HCEC 1CT (cell line): ENCODE results near the gene SLC35F1.
"Not testable (repeated sequence)": the region's sequence is repeated elsewhere in the genome, so short reads cannot be mapped to it uniquely, and the experiment has no call there.

ENCODE experiments used
- DNase-seq: peaks from one replicate; pipeline ENCODE4 v3.0.0-alpha.2; 2017

SLC35F1 gene

DNA sequence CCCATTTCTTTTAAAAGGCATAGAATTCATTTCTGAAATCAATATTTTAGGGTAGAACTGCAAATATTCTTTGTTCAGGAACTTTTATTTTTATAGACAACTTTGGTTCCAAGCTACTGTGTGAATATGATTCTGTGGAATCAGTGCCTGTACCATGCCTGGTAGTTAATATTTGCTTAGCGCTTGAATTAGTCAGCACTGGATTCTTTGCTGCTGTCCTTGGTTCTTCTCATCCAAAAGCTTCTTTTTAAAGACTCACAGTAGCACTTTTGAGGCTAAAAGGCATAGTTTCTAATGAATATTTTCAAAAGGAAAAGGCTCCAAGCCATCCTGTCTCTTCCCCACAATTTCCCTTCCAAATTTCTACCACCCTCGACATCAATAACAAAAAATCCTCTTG is 109.5 kb downstream of the SLC35F1 start:
- no peak for DNase-seq

DNA sequence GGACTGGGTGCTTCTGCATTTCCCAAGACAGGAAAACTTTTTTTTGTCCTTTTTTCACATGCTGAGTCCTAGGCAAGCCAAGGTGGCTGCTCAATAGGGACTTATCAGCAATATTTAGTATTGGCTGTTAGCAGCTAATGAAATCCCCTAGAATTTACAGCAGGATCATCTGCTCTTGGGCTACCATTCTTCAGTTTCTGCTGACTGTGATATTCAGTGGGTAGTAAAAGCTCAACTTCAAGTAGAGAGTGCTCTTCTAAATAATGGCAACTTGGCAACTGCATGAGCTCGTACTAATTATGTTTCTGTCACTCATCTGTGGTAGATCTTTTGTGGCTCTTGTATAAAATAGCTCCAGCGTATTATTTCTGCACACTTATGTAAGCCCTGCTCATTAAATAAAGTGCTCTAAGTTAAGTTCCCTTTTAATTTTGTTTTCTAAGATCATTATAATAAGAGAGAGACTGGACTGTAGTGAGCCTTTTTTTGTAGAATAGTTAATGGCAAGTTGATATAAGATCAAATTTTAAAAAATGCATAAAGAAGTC is 110.3 kb downstream of the SLC35F1 start:
- no peak for DNase-seq

- DNase-seq, result no peak
These were observed 116.7 kb downstream of the SLC35F1 start for GRCh38 chr6:118023771-118024170.

DNA sequence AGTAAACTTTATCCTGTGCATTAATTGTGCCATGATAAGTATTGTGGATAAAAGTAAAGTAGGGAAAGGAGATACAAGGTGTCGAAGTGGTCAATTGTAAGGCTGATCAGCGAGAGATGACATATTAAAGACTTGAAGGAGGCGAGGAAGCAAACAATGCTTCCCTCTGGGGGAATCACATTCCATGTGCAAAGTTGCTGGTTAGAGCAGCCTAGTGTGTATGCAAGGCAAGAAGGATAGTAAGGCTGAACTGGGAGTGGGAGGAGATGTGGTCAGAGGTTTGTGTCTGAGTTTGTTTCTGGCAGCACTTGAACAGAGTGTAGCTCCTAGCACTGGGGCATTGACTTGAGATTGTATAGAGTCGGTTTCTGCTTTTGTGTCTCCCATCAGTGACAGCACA is 122.9 kb downstream of the SLC35F1 start:
- DNase-seq, result no peak

DNA sequence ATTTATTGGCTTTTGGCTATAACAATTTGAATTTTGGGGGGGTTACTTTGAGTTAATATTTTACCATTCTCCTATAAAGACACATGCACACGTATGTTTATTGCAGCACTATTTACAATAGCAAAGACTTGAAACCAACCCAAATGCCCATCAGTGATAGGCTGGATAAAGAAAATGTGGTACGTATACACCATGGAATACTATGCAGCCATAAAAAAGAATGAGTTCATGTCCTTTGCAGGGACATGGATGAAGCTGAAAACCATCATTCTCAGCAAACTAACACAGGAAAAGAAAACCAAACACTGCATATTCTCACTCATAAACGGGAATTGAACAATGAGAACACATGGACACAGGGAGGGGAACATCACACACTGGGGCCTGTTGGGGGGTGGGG is 130.4 kb downstream of the SLC35F1 start:
- not testable (repeated sequence) for DNase-seq

- no peak for DNase-seq
These were observed 135.8 kb downstream of the SLC35F1 start for GRCh38 chr6:118042855-118043254.

DNA sequence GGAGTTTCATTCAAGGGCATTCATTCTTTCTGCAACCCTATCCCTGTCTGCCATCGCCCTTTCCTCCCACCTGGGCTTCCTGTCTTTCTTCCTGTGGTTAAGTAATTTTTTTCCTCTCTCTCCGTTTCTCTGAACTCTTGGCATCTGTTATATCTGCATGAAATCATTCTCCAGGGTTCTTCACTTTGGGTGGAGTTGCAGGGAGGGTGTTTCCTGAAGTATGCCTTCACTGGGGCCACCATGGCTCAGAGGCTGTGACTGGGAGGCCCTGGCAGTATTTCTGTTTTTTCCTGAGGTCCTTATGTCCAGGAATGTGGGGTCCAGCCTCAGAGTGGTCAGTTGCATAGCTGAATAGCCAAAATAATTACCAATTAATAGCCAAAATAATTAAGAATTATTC is 137.2 kb downstream of the SLC35F1 start:
- no peak for DNase-seq

GRCh38 chr6:118054082-118054481 is 147.0 kb downstream of the SLC35F1 start:
- DNase-seq, result no peak

DNA sequence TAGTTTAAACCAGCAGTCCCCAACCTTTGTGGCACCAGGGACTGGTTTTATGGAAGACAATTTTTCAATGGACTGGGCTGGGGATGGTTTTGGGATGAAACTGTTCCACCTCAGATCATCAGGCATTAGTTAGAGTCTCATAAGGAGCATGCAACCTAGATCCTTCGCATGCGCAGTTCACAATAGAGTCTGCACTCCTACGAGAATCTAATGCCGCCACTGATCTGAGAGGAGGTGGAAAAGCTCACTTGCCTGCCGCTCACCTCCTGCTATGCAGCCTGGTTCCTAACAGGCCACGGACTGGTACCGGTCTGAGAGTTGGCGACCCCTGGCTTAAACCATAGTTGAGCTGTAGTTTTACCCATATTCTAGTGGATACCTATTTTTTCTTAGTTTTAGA is 154.6 kb downstream of the SLC35F1 start:
- DNase-seq, result no peak

GRCh38 chr6:118080547-118080946 is 173.5 kb downstream of the SLC35F1 start:
- no peak for DNase-seq

GRCh38 chr6:118083711-118084110 is 176.6 kb downstream of the SLC35F1 start:
- DNase-seq, result no peak

- DNase-seq, result no peak
These were observed 178.6 kb downstream of the SLC35F1 start for GRCh38 chr6:118085665-118086064.

DNA sequence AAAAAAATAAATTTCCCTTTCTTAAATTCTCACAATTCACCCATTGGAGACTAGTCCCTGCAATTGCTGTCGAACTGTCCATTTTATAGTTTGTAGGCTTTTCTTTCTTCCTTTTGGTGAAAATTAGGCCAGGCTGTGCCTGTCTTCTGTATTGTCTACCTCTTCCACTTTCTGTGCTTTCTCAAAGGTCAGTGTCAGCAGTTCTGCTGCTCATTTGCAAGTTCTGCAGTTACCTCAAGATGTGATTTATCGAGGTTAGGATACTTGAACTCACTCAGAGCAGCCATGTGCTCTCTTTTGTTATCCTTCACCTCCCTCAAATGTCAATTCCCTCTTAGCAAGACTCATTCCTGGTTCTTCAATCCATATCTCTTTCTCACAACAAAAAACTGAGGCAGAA is 179.1 kb downstream of the SLC35F1 start:
- DNase-seq, result no peak

- no peak for DNase-seq
These were observed 185.0 kb downstream of the SLC35F1 start for GRCh38 chr6:118092086-118092485.

DNA sequence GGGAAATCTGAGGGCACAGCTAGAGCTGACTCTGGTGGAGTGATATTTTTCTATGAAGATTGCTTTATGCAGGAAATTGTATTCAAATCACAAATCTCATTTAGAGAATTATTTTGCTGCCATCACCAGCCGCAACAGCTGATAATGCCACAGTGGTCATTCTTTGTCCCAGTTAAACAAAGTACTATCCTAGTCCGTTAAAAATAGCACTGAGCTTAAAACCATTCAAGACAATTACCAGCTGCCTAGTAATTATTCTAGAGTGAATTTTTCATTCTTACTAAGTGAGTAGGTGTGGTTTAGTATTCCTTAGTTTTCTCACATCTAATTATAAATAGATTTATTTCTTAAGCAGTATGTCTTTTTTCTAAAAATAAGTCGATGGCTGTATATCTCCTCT is 190.5 kb downstream of the SLC35F1 start:
- DNase-seq, result no peak

DNA sequence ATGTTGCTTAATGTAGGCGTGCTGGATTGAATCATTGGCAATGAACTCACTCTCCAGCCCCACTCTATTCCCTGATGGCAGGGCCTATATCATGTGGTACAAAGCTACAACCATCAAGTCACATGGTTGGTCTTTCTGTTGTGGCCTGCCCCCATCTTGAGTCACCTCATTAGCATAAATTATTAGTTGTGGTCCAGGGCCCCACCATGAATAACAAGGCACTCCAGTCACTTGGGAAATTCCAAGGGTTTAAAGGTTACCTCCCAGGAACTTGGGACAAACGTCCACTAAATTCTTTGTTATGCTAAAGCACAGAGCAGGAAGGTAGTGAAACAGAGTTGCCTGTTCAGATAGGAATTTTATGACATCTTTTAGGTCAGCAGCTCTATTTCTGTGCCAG is 193.7 kb downstream of the SLC35F1 start:
- no peak for DNase-seq

DNA sequence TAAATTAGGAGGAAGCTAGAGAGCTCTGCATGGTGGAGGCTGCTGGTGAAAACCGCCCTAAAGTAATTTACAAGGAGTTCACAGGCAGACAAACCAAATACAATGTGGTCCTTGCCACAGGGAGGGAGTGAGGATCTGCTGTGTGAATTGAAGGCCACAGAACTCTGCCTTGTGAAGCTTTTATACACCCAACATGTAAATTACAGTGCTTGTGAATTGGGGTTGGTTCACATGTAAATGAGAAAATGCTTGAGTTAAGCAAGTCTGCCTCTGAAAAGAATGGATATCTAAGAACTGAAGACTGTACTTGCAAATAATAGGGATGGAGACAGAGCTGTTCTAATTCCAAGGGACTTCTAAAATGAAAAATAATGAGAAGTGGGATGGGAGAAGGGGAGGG is 194.2 kb downstream of the SLC35F1 start:
- no peak for DNase-seq

- DNase-seq, result no peak
These were observed 194.8 kb downstream of the SLC35F1 start for GRCh38 chr6:118101831-118102345.

DNA sequence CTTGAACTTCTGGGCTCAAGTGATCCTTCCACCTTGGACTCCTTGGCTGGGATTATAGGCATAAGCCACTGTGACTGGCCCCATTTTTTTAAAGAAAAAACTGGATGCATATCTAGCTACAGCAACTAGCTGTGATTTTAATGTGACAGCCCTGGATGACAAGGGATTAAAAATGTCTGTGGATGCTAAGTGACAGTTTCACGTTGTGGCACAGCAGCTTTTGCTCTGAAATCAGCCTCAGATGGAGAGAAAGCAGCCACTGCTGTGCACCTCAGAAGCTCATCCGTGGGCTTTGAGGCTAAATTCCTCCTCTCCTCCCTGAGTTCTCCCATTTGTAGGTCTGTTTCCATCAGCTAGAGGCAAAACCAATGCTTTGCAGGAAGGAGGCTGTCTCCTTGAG is 195.3 kb downstream of the SLC35F1 start:
- no peak for DNase-seq

DNA sequence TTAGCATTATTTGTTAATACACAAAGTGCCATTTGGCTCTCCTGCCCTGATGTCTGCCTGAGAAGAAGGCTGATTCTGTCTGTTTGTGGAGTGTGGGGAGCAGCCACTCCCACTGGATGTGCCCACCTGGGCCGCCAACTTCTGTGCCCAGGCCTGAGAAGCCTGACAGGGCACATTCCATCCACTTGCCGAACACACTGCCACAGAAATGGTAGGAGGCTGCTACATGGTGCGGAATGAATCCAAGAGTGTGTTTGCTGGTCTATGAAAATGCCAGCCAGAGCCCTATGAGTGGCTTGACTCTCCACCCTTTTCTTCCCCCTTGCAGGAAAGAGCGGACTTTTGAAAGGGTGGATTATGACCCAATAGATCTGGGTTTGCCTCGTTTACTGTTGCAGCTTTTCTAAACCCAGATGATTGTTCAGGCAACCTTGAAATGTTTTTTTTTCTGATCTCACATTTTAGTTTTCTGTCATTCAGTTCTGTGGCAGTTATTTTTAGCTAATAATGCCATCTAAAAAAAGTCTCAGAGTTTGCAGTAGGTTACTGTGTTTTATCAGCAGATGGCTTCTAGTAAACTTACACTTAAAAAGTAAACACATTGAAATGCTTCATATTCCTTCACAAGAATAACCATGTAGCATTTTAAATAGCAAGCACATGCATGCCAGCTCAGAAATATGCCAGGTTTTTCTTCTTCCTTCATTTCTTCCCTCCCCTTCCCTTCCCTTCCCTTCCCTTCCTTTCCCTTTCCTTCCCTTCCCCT is 196.5 kb downstream of the SLC35F1 start:
- no peak for DNase-seq

GRCh38 chr6:118122161-118122725 is 215.2 kb downstream of the SLC35F1 start:
- no peak for DNase-seq

DNA sequence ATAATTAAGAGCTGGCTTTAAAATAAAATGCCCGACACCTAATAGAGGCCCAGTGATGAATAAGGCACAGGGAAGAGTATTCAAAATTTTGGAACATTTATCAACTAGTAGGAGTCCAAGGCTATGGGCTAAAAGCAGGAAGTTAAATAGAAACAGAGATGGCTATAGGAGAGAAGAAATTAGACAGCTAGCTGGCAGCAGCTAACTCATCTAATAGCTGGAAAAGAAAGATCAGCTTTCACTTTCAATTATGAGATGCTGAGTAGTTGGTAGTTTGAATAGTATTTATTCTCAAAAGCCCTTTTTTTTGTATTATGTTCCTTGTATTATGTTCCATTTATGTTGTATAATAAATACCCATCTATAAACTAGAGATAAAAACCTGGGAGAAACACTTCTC is 215.7 kb downstream of the SLC35F1 start:
- no peak for DNase-seq

GRCh38 chr6:118123503-118124037 is 216.5 kb downstream of the SLC35F1 start:
- DNase-seq, result no peak

GRCh38 chr6:118124851-118125250 is 217.8 kb downstream of the SLC35F1 start:
- DNase-seq, result no peak
